Astrocyte (in vitro differentiated cells and primary cell): Measurements from ENCODE around the gene SCN1B.

Experiments used
- CTCF ChIP-seq: IDR thresholded peaks from 2 replicates; pipeline ENCODE4 v1.5.1; 2011; ENCODE audit warnings: low read depth, mild to moderate bottlenecking, inconsistent platforms, low read length, moderate library complexity; ENCODE audit not compliant: insufficient read depth
- EZH2 ChIP-seq: IDR thresholded peaks from 2 replicates; pipeline ENCODE4 v1.6.1; 2012; ENCODE audit warnings: mild to moderate bottlenecking, low read length, inconsistent platforms; ENCODE audit not compliant: insufficient read depth

- no peak for TF ChIP-seq CTCF
- no peak for TF ChIP-seq EZH2
Observed at GRCh38 chr19:34990578-34991192, 39.6 kb upstream of the SCN1B start.
